GM18502 (cell line): ENCODE measurements around the gene PLPP3.
"Not testable (repeated sequence)": the region's sequence is repeated elsewhere in the genome, so short reads cannot be mapped to it uniquely, and the experiment has no call there.

Source experiments
- ATAC-seq: cut with Tn5 transposase; IDR thresholded peaks from one replicate; pipeline ENCODE4 v1.9.1; 2021; ENCODE audit warnings: mild to moderate bottlenecking; ENCODE audit not compliant: unreplicated experiment, poor library complexity

The PLPP3 gene

DNA sequence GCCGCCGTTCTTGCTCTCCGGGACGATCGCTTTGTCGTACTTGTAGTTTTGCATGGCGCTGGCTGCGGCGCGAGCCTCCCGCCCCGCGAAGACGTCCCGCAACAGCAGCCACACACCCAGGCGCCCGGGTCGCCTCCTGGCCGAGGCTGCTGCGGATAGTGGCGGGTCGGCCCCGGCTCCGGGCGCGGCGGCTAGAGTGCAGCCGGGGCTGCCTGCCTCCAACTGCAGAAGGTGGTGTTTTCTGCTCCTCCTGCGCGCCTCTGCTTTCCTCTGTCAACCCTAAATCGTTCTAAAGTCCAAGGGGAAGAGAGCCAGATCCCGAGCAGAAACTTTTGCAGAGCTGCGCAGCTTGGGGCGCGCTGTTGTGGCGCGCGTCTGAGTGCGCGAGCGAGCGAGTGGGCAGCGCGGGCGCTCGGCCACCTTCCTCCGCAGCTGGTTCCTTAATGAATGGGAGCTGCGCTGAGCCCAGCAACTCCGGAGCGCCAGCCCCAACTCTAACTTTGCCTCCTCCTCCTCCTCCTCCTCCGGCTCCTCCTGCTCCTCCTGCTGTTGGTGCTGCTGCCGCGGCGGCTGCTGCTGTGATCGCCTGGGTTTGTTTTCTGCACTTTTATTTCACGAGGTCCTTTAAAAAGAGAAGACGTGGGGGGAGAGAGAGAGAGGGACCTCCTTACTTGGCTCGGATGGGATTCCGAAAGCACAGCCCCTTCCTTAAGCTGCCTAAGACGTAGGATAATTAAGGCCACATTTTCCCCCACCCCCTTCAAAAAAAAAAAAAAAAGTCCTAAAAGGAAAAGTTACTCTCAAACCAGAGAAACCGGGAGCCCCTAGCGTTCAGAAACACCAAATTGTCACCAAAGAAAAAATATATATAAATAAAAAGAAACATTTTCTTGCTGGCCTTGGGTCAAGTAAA lies at the start of gene PLPP3:
PLPP3 (minus strand) TSS at position 601 of the 913 bp plus-strand sequence; CDS start at position 54, 547 bp downstream.
- ATAC-seq = no peak

DNA sequence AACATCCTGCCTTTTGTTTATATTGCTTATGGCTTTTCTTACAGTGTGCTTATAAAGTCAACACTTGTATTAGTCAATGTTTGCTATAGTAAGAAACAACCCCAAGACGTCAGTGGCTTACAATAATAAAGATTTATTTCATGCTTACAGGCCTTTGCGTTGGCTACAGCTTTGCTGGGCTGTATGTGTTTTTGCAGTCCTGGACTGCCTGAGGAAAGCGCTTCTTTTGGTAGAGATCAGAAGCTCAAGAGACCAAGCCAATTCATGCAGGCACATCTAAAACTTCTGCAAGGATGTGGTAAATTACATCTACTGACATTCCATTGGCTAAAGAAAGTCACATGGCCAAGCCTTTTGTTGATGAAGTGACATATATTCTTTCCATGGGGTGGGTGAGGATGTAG lies 48.3 kb upstream of the PLPP3 start:
- ATAC-seq = no peak

DNA sequence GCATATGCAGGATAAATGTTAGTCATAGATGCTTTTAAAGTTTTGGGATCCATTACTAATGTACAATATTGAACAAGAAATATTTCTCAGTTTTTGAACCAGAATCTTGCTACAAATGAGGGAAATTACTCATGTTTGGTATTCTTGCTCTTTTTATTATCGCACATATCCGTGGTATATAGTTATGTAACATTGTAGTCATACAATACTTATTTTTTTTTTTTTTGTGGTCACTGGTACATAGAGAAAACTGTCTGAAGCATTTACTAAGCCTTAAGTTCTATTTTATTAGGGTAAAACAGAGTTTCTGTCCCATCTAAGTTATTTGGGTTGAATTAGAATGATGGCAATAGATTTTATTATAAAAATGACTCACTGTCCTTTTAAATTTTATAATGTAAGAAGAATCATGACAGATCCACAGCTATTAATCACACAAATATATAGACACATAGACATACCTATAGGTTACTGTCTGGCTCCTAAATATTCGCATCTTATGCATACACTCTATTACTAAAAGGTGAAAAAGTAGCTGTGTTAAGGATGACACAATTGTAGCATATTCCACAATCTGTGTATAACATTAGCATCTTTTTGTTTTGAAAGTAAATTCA lies 47.8 kb upstream of the PLPP3 start:
- no peak for ATAC-seq

DNA sequence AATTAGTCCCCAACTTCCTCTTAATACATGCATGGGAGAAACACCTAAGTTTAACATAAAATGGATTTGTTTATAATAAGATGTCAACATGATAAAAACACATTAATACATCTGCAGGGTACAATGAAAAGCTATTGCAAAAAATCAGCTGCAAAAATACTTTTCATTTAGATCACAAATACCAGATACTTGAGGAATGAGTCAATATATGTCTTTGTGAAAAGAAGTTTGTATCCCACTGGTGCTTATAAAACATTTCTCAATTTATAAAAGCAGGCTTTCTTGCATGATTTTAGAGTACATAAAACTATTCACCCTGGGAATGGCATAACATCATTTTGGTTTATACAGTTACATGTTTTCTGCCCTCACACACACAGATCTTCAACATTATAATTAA lies 47.2 kb upstream of the PLPP3 start:
- ATAC-seq = no peak

DNA sequence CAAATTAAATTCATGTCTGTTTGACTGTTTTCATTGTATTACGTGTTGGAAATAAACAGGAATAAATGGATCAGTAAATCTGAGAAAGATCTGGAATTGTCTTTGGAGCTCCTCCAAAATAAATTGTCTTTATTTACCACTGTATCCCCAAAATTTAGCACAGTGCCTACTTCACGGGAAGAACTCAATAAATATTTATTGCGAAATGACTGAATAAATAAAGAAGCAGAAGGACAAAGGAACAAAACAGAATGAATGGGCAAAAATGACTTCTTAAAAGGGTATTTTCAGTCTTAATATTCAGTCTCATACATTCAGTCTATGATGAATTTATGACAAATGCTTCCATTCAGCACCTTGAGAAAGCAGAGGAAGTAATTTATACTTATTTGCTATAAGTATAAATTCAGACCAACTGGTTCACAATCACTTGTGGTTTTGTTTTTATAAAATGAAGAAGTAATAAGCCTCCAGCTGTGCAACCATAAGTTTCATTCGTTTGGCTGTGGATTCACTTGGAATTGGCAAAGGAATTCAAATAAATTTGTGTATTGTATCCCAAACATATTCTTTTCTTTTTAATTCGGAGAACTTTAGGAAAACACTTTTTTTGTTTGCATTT lies 46.6 kb upstream of the PLPP3 start:
- ATAC-seq = no peak

DNA sequence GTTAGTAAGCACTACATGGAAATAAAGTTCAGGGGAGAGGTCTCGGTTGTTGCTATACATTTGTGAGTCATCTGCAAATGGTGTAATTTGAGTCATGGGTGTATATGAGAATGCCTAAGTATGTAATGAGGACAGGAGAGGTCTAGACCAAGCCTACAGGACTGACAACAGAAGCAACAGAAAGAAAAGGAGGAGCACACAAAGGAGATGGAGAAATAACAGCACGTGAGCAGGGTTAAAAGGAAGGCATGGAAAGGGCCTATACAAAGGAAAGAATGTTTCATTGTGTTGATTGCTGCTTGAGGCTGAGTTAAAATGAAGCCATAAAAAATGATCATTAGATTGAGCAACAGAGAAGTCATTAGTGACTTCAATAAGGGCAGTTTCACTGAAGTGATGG lies 37.8 kb upstream of the PLPP3 start:
- no peak for ATAC-seq

DNA sequence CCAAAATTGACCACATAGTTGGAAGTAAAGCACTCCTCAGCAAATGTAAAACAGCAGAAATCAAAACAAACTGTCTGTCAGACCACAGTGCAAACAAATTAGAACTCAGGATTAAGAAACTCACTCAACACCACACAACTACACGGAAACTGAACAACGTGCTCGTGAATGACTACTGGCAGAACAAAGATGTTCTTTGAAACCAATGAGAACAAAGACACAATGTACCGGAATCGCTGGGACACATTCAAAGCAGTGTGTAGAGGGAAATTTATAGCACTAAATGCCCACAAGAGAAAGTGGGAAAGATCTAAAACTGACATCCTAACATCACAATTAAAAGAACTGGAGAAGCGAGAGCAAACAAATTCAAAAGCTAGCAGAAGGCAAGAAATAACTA lies 31.4 kb upstream of the PLPP3 start:
- not testable (repeated sequence) for ATAC-seq

DNA sequence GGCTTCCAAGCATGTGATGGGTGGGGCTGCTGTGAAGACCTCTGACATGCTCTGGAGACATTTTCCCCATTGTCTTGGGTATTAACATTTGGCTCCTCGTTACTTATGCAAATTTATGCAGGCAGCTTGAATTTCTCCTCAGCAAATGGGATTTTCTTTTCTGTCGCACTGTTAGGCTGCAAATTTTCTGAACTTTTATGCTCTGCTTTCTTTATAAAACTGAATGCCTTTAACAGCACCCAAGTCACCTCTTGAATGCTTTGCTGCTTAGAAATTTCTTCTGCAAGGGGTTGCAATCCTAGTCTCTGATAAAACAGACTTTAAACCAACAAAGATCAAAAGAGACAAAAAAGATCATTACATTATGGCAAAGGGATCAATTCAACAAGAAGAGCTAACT lies 30.7 kb upstream of the PLPP3 start:
- not testable (repeated sequence) for ATAC-seq

DNA sequence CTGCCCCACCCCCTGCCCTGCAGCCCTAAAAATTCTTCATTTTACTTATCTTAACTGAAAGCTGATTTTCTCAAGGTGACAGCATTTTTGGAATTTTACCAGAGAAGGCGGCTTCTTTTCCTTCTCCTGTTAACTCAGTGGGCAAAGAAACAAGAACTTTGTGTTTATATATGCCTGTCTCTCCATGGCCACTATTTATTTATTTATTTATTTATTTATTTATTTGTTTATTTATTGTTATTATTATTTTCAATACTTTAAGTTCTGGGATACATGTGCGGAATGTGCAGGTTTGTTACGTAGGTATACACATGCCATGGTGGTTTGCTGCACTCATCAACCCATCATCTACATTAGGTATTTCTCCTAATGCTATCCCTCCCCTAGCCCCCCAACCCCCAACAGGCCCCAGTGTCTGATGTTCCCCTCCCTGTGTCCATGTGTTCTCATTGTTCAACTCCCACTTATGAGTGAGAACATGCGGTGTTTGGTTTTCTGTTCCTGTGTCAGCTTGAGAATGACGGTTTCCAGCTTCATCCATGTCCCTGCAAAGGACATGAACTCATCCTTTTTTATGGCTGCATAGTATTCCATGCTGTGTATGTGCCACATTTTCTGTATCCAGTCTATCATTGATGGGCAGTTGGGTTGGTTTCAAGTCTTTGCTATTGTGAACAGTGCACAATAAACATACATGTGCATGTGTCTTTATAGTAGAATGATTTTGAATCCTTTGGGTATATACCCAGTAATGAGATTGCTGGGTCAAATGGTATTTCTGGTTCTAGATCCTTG lies 16.2 kb upstream of the PLPP3 start:
- not testable (repeated sequence) for ATAC-seq

DNA sequence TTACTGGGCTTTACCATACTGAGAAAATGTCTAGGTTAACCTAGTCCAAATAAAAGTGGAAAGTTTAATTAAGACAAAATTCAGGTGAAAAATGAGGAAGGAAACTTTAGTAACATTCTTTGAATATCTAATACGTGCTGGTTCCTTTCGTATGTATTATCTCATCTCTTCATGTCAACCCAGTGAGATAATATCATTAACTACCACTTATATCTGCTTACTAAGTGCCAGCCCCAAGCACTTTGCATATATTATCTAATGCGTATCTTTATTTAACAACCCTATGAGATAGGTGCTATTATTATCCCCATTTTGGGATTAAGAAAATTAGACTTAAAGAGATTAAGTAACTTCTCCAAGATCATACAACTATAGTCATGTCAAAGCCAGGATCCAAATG lies 12.5 kb upstream of the PLPP3 start:
- ATAC-seq = no peak

DNA sequence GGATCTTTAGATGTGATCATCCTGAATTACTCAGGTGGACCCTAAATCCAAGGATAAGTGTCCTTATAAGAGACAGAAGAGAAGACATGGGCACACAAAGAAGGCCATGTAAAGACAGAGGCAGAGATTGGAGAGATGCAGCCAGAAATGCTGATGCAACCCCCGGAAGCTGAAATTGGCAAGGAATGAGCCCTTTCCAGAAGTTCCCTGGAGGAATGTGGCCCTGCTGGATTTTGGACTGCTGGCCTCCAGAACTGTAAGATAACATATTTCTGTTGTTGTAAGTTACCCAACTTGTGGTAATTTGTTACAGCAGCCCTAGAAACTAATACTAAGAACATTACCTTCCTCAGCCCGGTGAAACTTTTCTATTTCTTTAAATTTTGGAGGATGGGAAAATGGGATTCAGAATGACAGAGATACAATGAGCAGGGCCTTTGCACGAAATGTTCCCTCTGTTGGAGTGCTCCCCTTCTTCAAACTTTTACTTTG lies 11.2 kb upstream of the PLPP3 start:
- ATAC-seq = no peak

DNA sequence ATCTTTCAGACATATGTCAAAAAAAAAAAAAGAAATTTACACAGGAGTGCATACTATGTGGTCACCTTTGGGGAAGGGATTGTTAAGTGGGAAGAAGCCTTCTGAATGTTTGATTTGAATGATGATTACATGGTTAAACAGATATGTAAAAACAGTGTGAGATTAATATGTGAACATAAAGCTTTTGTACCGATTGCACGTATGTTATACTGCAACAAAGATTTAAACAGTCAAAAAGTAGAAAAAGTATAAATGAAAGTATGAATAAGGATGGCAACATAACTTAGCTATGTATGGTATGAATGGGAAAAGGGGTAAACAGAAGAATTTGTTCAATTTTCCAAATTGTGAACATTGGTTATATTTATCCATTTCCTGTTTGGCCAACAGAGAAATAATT lies 10.0 kb upstream of the PLPP3 start:
- no peak for ATAC-seq

DNA sequence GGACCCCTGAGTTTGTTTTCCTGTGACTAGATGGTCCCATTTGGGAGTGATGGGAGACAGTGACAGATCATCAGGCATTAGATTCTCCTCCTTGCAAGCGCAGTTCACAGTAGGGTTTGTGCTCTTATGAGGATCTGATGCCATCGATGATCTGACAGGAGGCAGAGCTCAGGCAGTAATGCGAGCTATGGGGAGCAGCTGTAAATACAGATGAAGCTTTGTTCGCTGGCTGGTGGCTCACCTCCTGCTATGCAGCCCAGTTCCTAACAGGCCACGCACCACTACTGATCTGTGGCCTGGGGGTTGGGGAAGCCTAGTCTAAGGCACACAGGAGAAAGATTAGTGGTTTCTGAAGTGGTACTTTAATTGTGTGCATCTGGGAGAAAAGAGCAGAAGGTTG lies 7.1 kb upstream of the PLPP3 start:
- no peak for ATAC-seq

DNA sequence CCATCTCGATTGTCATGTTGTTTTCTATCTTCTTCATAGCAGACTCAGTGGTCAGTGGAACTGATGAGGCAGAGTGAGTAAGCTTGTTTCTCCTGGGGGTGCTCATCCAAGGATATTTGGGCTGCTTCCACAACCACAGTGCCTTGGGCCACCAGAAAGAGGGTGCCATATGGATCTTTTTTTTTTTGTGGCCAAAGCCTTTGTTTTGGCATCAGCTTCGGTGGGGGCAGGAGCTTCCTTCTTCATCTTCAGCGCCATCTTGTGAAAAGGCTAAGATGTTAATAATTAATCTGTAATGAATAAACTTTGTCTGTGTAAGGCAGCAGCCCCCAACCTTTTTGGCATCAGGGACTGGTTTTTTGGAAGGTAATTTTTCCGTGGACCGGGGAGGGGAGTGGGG lies 6.6 kb upstream of the PLPP3 start:
- no peak for ATAC-seq

DNA sequence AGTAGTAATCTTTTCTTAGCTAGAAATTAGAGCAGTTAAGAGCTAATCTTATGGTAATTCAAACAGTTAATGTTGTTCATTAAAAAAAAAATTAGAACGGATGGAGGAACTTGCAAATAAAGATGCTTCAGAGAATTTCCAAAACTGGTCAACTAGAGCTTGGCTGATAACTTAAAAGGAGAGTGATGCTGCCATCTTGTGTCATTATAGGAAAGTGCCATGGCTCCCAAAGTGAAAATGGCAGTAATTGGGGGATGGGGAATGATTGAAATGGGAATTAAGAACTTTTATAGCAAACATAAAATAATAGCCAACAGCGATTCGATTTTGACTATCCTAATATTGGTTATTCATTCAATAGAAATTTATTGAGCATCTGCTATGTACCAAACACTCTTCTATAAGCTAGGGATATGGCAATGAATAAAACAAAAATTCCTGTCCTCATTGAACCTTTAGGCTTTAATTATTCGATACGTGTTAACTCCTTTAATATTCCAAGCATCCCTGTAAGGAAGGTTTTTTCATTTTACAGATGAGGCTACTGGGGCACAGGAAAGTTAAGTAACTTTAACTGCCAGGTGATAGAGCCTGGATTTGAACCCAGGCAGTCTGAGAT lies 5.7 kb upstream of the PLPP3 start:
- ATAC-seq = no peak

DNA sequence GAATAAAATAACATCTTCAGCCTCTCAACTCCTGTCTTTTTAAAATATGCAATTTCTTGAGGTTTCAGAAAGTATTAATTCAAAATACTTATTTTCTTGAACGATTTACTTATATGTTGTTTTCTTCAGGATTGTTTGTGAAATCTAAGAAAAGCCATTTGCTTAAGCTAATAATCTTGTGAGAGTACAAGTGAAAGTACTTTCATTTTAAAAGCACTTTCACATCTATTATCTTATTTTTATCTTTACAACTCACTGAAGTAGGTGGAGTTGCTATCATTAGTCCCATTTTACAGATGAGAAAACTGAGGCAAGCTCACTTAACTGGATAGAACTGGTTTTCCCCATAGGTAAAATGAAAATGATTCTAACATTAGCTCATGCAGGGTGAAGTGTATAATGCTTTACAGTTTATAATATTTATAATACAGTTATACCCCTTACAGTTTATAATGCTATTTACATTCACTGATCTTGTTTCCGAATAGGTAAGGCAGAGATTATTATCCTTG lies 4.7 kb upstream of the PLPP3 start:
- ATAC-seq = no peak

DNA sequence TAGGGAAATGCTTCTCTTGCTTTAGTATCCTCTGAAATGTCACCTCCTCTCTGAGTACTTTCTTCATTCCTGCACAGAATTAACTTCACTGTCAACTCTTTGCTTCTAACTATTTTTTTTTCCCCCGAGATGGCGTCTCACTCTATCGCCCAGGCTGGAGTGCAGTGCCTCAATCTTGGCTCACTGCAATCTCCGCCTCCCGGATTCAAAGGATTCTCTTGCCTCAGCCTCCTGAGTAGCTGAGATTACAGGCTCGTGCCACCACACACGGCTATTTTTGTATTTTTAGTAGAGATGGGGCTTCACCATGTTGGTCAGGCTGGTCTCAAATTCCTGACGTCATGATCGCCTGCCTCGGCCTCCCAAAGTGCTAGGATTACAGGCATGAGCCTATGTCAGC lies 1.4 kb upstream of the PLPP3 start:
- ATAC-seq = no peak

DNA sequence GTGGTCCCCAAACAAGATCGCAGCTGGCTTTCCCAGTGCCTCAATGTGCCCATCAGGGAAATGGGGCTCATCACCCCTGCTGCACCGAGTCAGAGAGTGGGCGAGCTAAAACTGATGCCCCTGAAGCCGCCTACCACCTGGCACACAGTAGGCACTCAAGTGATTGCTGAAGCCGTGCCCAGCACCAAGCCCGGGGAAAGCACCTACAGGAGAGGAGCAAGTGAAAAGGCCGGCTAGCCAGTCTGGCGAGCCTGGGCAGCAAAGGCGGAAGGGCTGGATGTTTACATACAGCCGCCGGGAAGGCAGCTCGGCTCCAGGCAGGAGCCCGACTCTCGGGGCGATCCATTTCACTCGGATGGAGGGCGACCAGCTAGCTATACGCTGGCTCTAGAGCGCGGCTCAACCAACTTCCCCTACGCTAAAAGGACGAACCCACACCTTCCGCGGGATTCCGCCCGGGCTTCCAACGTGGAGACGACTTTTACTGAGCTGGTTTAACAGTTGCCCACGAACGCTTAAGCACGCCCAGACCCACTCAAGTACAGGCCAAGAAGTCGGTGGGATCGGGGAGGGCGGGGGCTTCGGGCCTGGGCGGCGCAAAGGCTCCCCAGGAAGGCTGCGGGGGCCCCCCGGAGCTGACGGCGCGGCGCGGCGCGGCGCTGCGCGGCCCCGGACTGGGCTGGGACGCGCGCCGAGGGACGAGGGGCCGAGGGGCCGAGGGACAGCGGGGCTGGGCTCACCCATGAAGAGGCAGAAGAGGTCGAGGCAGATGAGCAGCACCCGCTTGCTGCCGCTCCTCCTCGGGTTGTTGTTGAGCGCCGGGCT lies 1.0 kb downstream of the PLPP3 start:
- ATAC-seq = no peak
